ENCODE data around the gene KDM7A. TPM values are rescaled to one million over a fixed set of nuclear protein-coding genes. Genes with fewer than 3 reads are reported as not detected.

Gene KDM7A
- total and polyA plus RNA-seq, 2 of the 8 experiments (the other 6 are each of a cell fraction or from before 2014, with no cell fraction given), result 2.2 to 12.5 TPM

DNA sequence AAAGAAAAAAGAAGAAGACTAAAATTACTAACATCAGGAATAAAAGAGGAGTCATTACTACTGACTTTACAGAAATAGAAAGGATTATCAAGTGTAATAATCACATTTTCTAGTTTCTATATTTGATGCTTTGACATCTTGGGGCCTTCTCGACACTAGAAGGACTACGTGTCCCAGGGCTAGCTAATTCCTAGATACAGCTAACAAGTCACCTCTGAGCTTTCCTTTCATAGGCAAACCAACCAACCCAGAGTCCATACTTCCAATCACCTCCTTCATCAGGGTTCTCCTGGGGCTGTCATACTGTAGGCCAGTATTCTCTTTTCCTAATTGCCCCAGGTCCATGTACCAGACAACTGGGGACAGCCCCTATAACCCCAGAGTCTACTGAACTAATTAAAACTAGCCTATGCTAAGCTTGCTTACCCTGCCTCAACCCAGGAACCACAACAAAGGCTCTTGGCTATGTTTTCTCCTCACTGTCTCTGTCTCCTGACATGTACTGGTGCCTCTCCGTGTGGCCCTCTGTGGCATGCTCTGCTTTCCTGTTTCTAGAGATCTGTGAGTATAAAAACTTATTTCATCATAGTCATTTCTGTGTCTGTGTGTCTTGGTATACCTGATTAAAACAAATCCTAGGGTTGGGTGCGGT lies 107.4 kb downstream of the KDM7A start (continued):
- TF ChIP-seq KDM5A (IDR thresholded peaks at IDR 0.05; ENCODE audit: low read length) (no peak), POU5F1 (IDR thresholded peaks at IDR 0.05; ENCODE audit: low read depth, low read length) (no peak), TAF1 (IDR thresholded peaks at IDR 0.05; ENCODE audit: low read depth, low read length) (no peak), BCL11A (IDR thresholded peaks at IDR 0.05; ENCODE audit: low read depth in 2 of 2, low read length in 2 of 2) (no peak)
- TF ChIP-seq, protein P1, sequence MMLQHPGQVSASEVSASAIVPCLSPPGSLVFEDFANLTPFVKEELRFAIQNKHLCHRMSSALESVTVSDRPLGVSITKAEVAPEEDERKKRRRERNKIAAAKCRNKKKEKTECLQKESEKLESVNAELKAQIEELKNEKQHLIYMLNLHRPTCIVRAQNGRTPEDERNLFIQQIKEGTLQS (IDR thresholded peaks at IDR 0.05; ENCODE audit: insufficient read depth, low read depth, low read length), result no peak
